BLaER1 treated with 17β-estradiol and CSF1 and Interleukin-3, amounts not matched to agents 10 nM and 100 nM (cell line): ENCODE measurements around the gene UBE2H.
A peak's percentile ranks its signal among the peaks of the same experiment; 100 is the strongest.

Source experiments
- H3K27ac ChIP-seq, 11 experiments: shearing (Covaris generic); formaldehyde crosslinking; 2 replicates each; pipeline ENCODE4 v1.8.1; 2022
- H3K27me3 ChIP-seq, 11 experiments: shearing (Covaris generic); formaldehyde crosslinking; 2 replicates each; pipeline ENCODE4 v1.8.1; 2022
- H3K36me3 ChIP-seq, 11 experiments: shearing (Covaris generic); formaldehyde crosslinking; 2 replicates each; pipeline ENCODE4 v1.8.1; 2022
- H3K4me1 ChIP-seq, 10 experiments: shearing (Covaris generic); formaldehyde crosslinking; 2 replicates each; pipeline ENCODE4 v1.8.1; 2022
- H3K4me2 ChIP-seq, 11 experiments: shearing (Covaris generic); formaldehyde crosslinking; 2 replicates each; pipeline ENCODE4 v1.8.1; 2022
- H3K4me3 ChIP-seq, 10 experiments: shearing (Covaris generic); formaldehyde crosslinking; 2 replicates each; pipeline ENCODE4 v1.8.1; 2022
- H3K9ac ChIP-seq, 11 experiments: shearing (Covaris generic); formaldehyde crosslinking; 2 replicates each; pipeline ENCODE4 v1.8.1; 2022
- H3K9me3 ChIP-seq, 11 experiments: shearing (Covaris generic); formaldehyde crosslinking; replicated peaks in 1 of 11; 2 replicates each; pipeline ENCODE4 v1.8.1; 2022
- H4K20me1 ChIP-seq, 11 experiments: shearing (Covaris generic); formaldehyde crosslinking; 2 replicates each; pipeline ENCODE4 v1.8.1; 2022
- Cebpa-rat ChIP-seq, 11 experiments: shearing (Covaris generic); IDR thresholded peaks; 2 replicates each; pipeline ENCODE4 v1.8.1; 2022

Gene UBE2H

GRCh38 chr7:129785685-129786514 lies 166.9 kb downstream of the UBE2H start:
- H4K20me1 ChIP-seq, result peaks cover 0 to 61% (median 52%) of the 10 kb centered on the region in 11 experiments; a peak in 19 of 22 replicates

GRCh38 chr7:129784783-129785684 lies 167.7 kb downstream of the UBE2H start:
- peaks cover 0 to 8% (median 0%) of the 10 kb centered on the region in 11 experiments; a peak in 3 of 22 replicates for H3K9me3 ChIP-seq
- H3K36me3 ChIP-seq, result no peaks in the 10 kb centered on the region
- H3K9ac ChIP-seq, result peak overlapping the region in 1 of 11 experiments; percentile 37; a peak in 2 of 22 replicates
- no peak overlapping the region for H3K27ac ChIP-seq
- no peak for TF ChIP-seq Cebpa-rat (IDR thresholded peaks at IDR 0.05)
- H3K27me3 ChIP-seq, result peaks cover 76 to 91% (median 88%) of the 10 kb centered on the region in 11 experiments
- H3K4me3 ChIP-seq, result peak overlapping the region in 6 of 10 experiments; percentile 1 to 54 (median 35); a peak in 8 of 20 replicates
- H3K4me2 ChIP-seq, result peak overlapping the region in 10 of 11 experiments; percentile 4 to 95 (median 48); a peak in 17 of 22 replicates
- peaks cover 28 to 51% (median 39%) of the 10 kb centered on the region in 10 experiments for H3K4me1 ChIP-seq
- peaks cover 0 to 66% (median 59%) of the 10 kb centered on the region in 11 experiments; a peak in 19 of 22 replicates for H4K20me1 ChIP-seq

More at GRCh38 chr7:129785685-129786514, 166.9 kb downstream of the UBE2H start:
- H3K9me3 ChIP-seq, result peaks cover 0 to 8% (median 0%) of the 10 kb centered on the region in 11 experiments; a peak in 3 of 22 replicates
- peaks cover 21 to 44% (median 32%) of the 10 kb centered on the region in 10 experiments for H3K4me1 ChIP-seq
- H3K9ac ChIP-seq, result peak overlapping the region in 2 of 11 experiments; percentile 14 to 37; a peak in 4 of 22 replicates
- no peaks in the 10 kb centered on the region for H3K36me3 ChIP-seq
- H3K4me3 ChIP-seq, result peak overlapping the region in 5 of 10 experiments; percentile 19 to 54 (median 38); a peak in 7 of 20 replicates
- peak overlapping the region in 9 of 11 experiments; percentile 4 to 95 (median 61); a peak in 15 of 22 replicates for H3K4me2 ChIP-seq
- peaks cover 67 to 82% (median 80%) of the 10 kb centered on the region in 11 experiments for H3K27me3 ChIP-seq
- no peak overlapping the region for H3K27ac ChIP-seq
- no peak for TF ChIP-seq Cebpa-rat (IDR thresholded peaks at IDR 0.05)

GRCh38 chr7:129784437-129784782 lies 168.3 kb downstream of the UBE2H start:
- H3K9ac ChIP-seq, result no peak overlapping the region
- peak overlapping the region in 5 of 11 experiments; percentile 61 to 95 (median 73); a peak in 9 of 22 replicates for H3K4me2 ChIP-seq
- peaks cover 32 to 56% (median 41%) of the 10 kb centered on the region in 10 experiments for H3K4me1 ChIP-seq
- H4K20me1 ChIP-seq, result peaks cover 0 to 71% (median 64%) of the 10 kb centered on the region in 11 experiments; a peak in 19 of 22 replicates
- H3K9me3 ChIP-seq, result peaks cover 0 to 8% (median 0%) of the 10 kb centered on the region in 11 experiments; a peak in 3 of 22 replicates
- peak overlapping the region in 2 of 10 experiments; percentile 53 to 54; a peak in 1 of 20 replicates for H3K4me3 ChIP-seq
- no peak overlapping the region for H3K27ac ChIP-seq
- TF ChIP-seq Cebpa-rat (IDR thresholded peaks at IDR 0.05), result no peak
- H3K36me3 ChIP-seq, result no peaks in the 10 kb centered on the region
- H3K27me3 ChIP-seq, result peaks cover 82 to 97% (median 94%) of the 10 kb centered on the region in 11 experiments

- H3K36me3 ChIP-seq, result no peaks in the 10 kb centered on the region
- H3K4me2 ChIP-seq, result peak overlapping the region in 3 of 11 experiments; percentile 16 to 34 (median 17); a peak in 4 of 22 replicates
- H4K20me1 ChIP-seq, result peaks cover 0 to 80% (median 73%) of the 10 kb centered on the region in 11 experiments; a peak in 19 of 22 replicates
- H3K9ac ChIP-seq, result no peak overlapping the region
- H3K4me1 ChIP-seq, result peaks cover 37 to 61% (median 47%) of the 10 kb centered on the region in 10 experiments
- peaks cover 91 to 100% (median 100%) of the 10 kb centered on the region in 11 experiments for H3K27me3 ChIP-seq
- TF ChIP-seq Cebpa-rat (IDR thresholded peaks at IDR 0.05), result no peak
- 0 out of 20 replicates have a peak overlapping the region, but pooled peaks of 1 of the 10 experiments have one; percentile 11 for H3K4me3 ChIP-seq
- no peak overlapping the region for H3K27ac ChIP-seq
- peaks cover 0 to 17% (median 7%) of the 10 kb centered on the region in 11 experiments; a peak in 10 of 22 replicates for H3K9me3 ChIP-seq
These were observed 169.2 kb downstream of the UBE2H start for GRCh38 chr7:129783584-129783919.

- no peak overlapping the region for H3K27ac ChIP-seq
- H3K27me3 ChIP-seq, result peaks cover 96 to 100% (median 100%) of the 10 kb centered on the region in 11 experiments
- peaks cover 37 to 62% (median 48%) of the 10 kb centered on the region in 10 experiments for H3K4me1 ChIP-seq
- H4K20me1 ChIP-seq, result peaks cover 0 to 85% (median 78%) of the 10 kb centered on the region in 11 experiments; a peak in 19 of 22 replicates
- no peaks in the 10 kb centered on the region for H3K36me3 ChIP-seq
- H3K4me3 ChIP-seq, result peak overlapping the region in 2 of 10 experiments; percentile 11 to 28; a peak in 1 of 20 replicates
- peaks cover 0 to 19% (median 9%) of the 10 kb centered on the region in 11 experiments; a peak in 10 of 22 replicates for H3K9me3 ChIP-seq
- H3K9ac ChIP-seq, result no peak overlapping the region
- peak overlapping the region in 3 of 11 experiments; percentile 16 to 34 (median 17); a peak in 4 of 22 replicates for H3K4me2 ChIP-seq
- no peak for TF ChIP-seq Cebpa-rat (IDR thresholded peaks at IDR 0.05)
These were observed 169.8 kb downstream of the UBE2H start for GRCh38 chr7:129782818-129783583.

- Histone ChIP-seq H3K9ac (no peak overlapping the region), H3K27me3 (peaks cover 100% of the 10 kb centered on the region in 11 experiments), H3K4me2 (peak overlapping the region; percentile 81 to 99 (median 98); a peak in 18 of 22 replicates), H3K9me3 (peaks cover 0 to 22% (median 9%) of the 10 kb centered on the region in 11 experiments; a peak in 10 of 22 replicates), H3K27ac (no peak overlapping the region), H3K4me3 (peak overlapping the region in 4 of 10 experiments; percentile 59 to 75 (median 65); a peak in 4 of 20 replicates), H3K4me1 (peaks cover 40 to 70% (median 53%) of the 10 kb centered on the region in 10 experiments), H3K36me3 (no peaks in the 10 kb centered on the region), H4K20me1 (peaks cover 0 to 91% (median 85%) of the 10 kb centered on the region in 11 experiments; a peak in 19 of 22 replicates)
- TF ChIP-seq Cebpa-rat (IDR thresholded peaks at IDR 0.05), result no peak
These were observed 170.6 kb downstream of the UBE2H start for GRCh38 chr7:129781928-129782817.
